Prostate gland (tissue), 2 donors: ENCODE data around the gene CDHR5. TPM values are rescaled to one million over a fixed set of nuclear protein-coding genes. Genes with fewer than 3 reads are reported as not detected.

Experiments used
- DNase-seq: peaks from one replicate; pipeline ENCODE4 v3.0.0-alpha.2; 2019; ENCODE audit warnings: low spot score
- H3K27ac ChIP-seq, 2 donors: fragments of 200-600 bp; sonication (generic); 2 replicates each; pipeline ENCODE4 v1.5.1; 2017 to 2019
- H3K27me3 ChIP-seq: fragments of 200-600 bp; sonication (generic); replicated peaks from 2 replicates; pipeline ENCODE4 v1.5.1; 2019; ENCODE audit not compliant: insufficient read depth
- H3K36me3 ChIP-seq, 2 donors: fragments of 200-600 bp; sonication (generic); 1 replicate in 1 of 2; 2 replicates in 1 of 2; pipeline versions ENCODE4 v1.5.1 to v1.8.1; 2017 to 2019
- H3K4me1 ChIP-seq: fragments of 200-600 bp; sonication (generic); replicated peaks from 2 replicates; pipeline ENCODE4 v1.5.1; 2019
- H3K4me3 ChIP-seq, 2 donors: fragments of 200-600 bp; sonication (generic); 2 replicates each; pipeline ENCODE4 v1.5.1; 2017 to 2019
- H3K9me3 ChIP-seq: fragments of 200-600 bp; sonication (generic); 2 replicates; pipeline ENCODE4 v1.5.1; 2017
- CTCF ChIP-seq, 4 experiments: fragments of 200-600 bp in 2 of 4; fragments of 450-650 bp in 2 of 4; sonication (generic) in 2 of 4; IDR thresholded peaks; 1 replicate in 3 of 4; 2 replicates in 1 of 4; pipeline ENCODE4 v1.5.1; 2016 to 2019; ENCODE audit warnings: antibody characterized with exemption in 4 of 4, mild to moderate bottlenecking in 2 of 4, moderate library complexity in 2 of 4
- POLR2A ChIP-seq: fragments of 450-650 bp; IDR thresholded peaks from one replicate; pipeline ENCODE4 v1.6.1; 2016; ENCODE audit warnings: antibody characterized with exemption, mild to moderate bottlenecking
- POLR2AphosphoS5 ChIP-seq: sonication (generic); formaldehyde crosslinking; IDR thresholded peaks from one replicate; pipeline ENCODE4 v1.6.1; 2017; ENCODE audit warnings: antibody characterized with exemption
- WGBS: methylation state at CpG from one replicate; pipeline ENCODE4 v1.1.5; 2018; 5-methylcytosine and 5-hydroxymethylcytosine counted together
- intact Hi-C: fragments of 100-400 bp; cut with DNase I; formaldehyde crosslinking; loops from one replicate; pipeline ENCODE4 v1.14.2; 2022
- total RNA-seq, 2 donors: library from RNA; depleted of rRNA; stranded (reverse); fragments of >200 nt; gene quantifications; one replicate each; pipeline ENCODE4 v1.1.0, GENCODE V29; 2016

CDHR5 gene
- total RNA-seq, 2 donors from 2014 or later: 0.34 TPM; not detected in 1

DNA sequence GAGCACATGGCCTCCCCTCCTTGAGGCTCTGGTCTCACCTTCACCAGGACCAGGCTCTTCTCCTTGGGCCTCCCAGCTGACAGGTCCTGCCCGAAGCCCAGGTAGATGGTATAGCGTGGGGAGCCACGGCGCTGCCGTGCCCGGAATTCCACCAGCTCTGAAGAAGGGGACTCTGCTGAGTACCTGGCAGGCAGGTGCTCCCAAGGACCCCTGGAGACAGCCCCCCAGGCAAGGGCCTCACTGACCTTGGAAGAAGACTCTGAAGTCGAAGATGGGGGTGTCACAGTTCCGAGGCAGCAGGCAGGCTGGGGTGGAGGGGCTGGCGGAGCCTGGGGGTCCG is 11.8 kb downstream of the CDHR5 start:
- H3K27ac ChIP-seq: peak overlapping the region in 1 of 2 donors; percentile 12
- peaks cover 14 to 20% of the 10 kb centered on the region in 2 donors for H3K36me3 ChIP-seq
- no peaks in the 10 kb centered on the region for H3K27me3 ChIP-seq
- no peak overlapping the region for H3K4me3 ChIP-seq
- H3K9me3 ChIP-seq: no peaks in the 10 kb centered on the region
- intact Hi-C loops: no loop called here
- WGBS: 90% methylated on average over 8 of the region's 10 CpGs
- no peak for TF ChIP-seq POLR2AphosphoS5
- no peak for TF ChIP-seq CTCF (IDR thresholded peaks at IDR 0.05)
- no peak for DNase-seq
- H3K4me1 ChIP-seq: peaks cover 15% of the 10 kb centered on the region

GRCh38 chr11:612201-612960 is 12.4 kb downstream of the CDHR5 start:
- 68% methylated on average over 27 of the region's 27 CpGs for WGBS
- H3K36me3 ChIP-seq: peaks cover 14 to 24% of the 10 kb centered on the region in 2 donors
- peak overlapping the region in 1 of 2 donors; percentile 12 for H3K27ac ChIP-seq
- H3K4me1 ChIP-seq: peaks cover 15% of the 10 kb centered on the region
- no peaks in the 10 kb centered on the region for H3K27me3 ChIP-seq
- peak in 1 of 4 experiments; percentile 15 for TF ChIP-seq CTCF (IDR thresholded peaks at IDR 0.05)
- TF ChIP-seq POLR2AphosphoS5: no peak
- intact Hi-C loops: no loop called here
- no peak for DNase-seq
- H3K4me3 ChIP-seq: no peak overlapping the region
- no peaks in the 10 kb centered on the region for H3K9me3 ChIP-seq

DNA sequence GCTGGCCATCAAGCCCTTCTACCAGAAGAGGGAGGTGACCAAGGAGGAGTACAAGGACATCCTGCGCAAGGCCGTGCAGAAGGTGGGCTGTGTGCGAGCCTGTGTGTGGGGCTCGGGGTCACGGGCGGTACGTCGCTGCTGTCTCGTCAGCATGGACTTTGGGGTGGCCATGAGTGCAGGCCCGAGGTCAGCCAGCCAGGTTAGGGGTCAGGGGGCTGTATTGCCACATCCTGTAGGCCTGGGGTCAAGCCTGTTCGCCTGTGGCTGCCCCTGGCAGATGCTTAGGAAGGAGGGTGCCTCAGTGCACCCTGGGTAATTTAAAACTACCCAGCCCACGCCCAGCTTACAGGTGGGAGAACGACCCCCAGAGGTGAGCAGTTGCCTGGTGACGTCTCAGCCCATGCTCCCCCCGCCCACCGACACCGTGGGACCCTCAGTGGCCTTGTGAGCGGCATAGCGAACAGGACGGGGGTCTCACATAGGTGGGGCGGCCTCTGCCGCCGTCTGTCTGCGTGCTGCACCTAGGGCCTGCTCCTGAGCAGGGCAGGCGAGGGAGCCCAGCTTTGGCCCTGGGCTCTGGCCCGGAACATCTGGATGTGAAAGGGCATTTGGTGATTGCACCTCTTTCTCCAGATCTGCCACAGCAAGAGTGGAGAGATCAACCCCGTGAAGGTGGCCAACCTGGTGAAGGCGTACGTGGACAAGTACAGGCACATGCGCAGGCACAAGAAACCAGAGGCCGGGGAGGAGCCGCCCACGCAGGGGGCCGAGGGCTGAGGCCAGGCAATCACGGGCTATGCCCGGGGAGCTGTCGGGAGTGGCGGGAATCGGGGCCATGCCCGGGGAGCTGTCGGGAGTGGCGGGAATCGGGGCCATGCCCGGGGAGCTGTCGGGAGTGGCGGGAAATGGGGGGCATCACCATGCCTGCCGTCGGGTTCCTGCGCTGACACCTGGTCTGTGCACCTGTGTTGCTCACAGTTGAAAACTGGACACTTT is 13.5 kb downstream of the CDHR5 start:
- Histone ChIP-seq H3K36me3 (peaks cover 23 to 28% of the 10 kb centered on the region in 2 donors), H3K4me1 (peaks cover 15% of the 10 kb centered on the region), H3K27ac (peak overlapping the region in 1 of 2 donors; percentile 12), H3K27me3 (no peaks in the 10 kb centered on the region), H3K9me3 (no peaks in the 10 kb centered on the region), H3K4me3 (no peak overlapping the region)
- DNase-seq: no peak
- TF ChIP-seq POLR2A (no peak), CTCF (IDR thresholded peaks at IDR 0.05) (no peak), POLR2AphosphoS5 (no peak)
- WGBS: 84% methylated on average over 48 of the region's 49 CpGs
- intact Hi-C loops: no loop called here

- Histone ChIP-seq H3K36me3 (peaks cover 31 to 33% of the 10 kb centered on the region in 2 donors), H3K9me3 (no peaks in the 10 kb centered on the region), H3K4me3 (no peak overlapping the region), H3K27me3 (no peaks in the 10 kb centered on the region), H3K4me1 (peaks cover 14% of the 10 kb centered on the region), H3K27ac (no peak overlapping the region)
- WGBS: 94% methylated on average over 14 of the region's 18 CpGs
- TF ChIP-seq POLR2AphosphoS5: no peak
- TF ChIP-seq POLR2A: no peak
- intact Hi-C loops: no loop called here
- DNase-seq: no peak
These were observed 14.5 kb downstream of the CDHR5 start for GRCh38 chr11:610146-610801.

- intact Hi-C loops: no loop called here
- Histone ChIP-seq H3K27me3 (no peaks in the 10 kb centered on the region), H3K4me1 (peaks cover 7% of the 10 kb centered on the region), H3K27ac (no peak overlapping the region), H3K36me3 (peaks cover 40% of the 10 kb centered on the region in 2 donors), H3K9me3 (no peaks in the 10 kb centered on the region), H3K4me3 (no peak overlapping the region)
- no peak for TF ChIP-seq CTCF (IDR thresholded peaks at IDR 0.05)
- no peak for TF ChIP-seq POLR2AphosphoS5
- no peak for TF ChIP-seq POLR2A
- no peak for DNase-seq
- WGBS: 89% methylated on average over 18 of the region's 28 CpGs
These were observed 15.4 kb downstream of the CDHR5 start for GRCh38 chr11:609341-609811.
